HG03135 (cell line): ENCODE data around the gene FNIP2.
A peak's percentile ranks its signal among the peaks of the same experiment; 100 is the strongest.

Experiments
- ATAC-seq: cut with Tn5 transposase; IDR thresholded peaks from one replicate; pipeline ENCODE4 v1.9.1; 2021; ENCODE audit warnings: mild to moderate bottlenecking, moderate library complexity; ENCODE audit not compliant: unreplicated experiment

FNIP2 gene

DNA sequence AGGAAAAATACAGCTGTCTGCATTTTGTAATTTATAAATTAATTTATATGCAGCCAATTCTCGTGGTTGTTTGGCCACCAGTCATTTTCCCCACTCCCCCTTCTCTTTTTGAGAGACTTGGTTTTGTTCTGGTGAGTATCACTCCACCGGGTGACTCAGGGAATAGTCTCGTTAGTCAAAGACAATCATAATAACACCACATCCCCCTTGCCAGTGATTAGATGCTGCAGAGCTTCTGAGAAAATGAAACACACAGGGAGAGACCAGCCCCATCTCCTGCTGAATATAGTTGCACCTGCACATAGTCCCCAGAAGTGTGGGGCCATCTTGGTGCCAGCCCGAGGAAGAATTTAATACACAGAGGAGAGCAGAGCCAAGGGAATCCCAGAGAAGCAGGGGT, 8.0 kb upstream of the FNIP2 start:
- ATAC-seq: no peak

DNA sequence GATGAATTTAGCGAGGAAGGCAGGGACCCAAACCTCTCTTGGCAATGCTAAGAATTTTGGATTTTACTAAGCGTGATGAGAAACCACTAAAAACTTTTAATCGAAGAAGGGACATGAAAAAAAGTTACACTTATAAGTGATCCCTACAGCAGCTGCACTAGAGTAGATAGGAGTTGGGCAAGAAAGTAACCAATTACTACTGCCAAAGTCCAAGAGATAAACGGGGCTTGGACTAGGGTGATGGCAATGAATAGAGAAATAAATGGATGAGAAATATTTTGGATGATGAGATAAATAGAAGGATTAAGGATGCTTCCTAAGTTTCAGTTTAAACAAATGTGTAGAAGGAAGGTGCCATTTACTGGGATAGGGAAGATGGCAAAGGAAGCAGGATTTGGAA, 6.3 kb upstream of the FNIP2 start:
- ATAC-seq: no peak

DNA sequence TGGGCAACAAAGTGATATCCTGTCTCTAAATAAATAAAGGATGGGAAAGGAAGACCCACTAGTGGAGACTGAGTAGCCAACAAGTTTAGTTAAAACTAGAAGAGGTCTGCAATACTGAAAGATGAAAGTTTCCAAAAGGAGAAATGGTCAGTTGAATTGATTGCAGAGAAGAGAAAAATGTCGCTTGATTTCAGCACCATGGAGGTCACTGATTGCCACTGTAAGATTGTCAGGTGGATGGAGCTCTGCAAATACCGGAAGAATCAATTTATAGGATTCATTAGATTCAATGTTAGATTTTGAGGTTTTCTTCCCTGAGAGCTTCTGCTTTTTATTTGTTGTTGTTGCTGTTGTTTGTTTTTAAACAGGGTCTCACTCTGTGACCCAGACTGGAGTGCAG, 5.4 kb upstream of the FNIP2 start:
- ATAC-seq: no peak

DNA sequence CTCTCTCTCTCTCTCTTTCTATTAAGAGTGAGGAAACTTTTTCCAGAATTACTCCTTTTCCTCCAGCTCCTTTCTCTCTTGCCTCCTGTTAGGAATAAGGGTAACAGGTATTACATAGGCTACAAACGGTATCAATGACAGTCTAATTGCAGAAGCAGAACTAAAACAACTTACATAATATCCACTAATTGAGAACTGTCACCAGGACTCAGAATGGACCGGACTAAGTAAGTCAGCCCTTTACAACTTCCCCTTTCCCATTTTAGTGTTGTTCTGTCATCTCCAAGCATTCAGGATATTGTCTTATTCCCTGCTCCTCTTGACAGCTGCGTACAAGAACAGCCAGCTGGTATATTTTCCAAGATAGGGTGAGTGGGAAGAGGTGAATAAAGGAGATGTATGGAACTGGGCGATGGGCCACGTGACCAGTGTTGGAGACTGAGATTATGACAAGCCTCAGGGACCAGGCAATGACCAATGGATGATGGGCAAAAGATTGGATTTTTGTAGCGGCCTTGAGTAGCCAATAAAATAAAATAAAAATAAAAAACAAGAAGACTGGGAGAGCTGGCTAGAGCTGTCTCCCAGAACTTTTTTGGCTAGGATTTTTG, 2.3 kb upstream of the FNIP2 start:
- no peak for ATAC-seq

DNA sequence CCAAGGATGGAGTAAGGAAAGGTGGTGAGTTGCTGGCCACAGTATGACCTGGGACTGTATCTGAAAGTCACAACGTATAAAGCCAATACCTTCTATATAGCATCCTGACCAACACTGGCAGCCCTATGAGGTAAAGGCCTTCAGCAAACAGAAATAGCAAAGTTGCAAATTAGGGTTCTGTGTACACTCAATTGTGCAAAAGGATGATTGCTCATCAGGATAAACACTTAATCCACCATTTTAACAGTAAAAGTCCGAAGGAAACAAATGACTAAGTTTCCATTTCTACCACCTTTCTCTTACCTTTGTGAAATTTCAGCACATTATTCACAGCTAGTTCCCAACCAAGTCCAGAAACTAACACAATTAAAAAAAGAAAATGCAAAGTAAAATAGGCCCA, 1.4 kb upstream of the FNIP2 start:
- no peak for ATAC-seq

DNA sequence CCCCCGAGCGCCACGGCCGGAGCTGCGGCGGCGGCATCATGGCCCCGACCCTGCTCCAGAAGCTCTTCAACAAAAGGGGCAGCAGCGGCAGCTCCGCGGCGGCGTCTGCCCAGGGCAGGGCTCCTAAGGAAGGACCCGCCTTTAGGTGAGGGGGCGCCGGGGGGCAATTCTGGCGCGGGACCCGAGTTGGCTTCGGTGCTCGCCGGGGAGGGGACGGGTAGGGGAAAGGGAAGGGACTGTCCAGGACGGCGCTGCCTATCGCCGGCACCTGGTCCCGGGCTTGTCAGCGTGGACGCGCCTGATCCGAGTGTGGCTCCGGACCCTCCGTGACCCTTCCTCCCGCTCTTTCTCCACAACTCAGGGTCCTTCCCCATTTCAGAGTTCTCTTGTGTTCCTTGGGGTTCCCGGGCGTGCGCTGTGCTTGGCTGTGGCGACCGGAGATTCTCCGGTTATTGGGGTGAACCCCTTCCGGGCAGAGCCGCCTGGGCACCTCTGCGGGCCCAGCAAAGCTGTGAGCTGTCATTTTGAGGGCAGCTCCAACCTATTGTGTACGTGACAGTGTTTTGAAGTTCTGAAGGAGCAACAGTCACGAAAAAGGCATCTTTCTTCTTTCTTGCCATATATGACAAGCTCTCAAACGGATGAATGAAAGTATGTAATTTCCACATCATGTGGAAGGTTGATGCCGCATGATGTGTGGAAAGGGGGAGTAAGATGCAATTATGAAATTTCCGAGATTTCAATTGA, 522 bp downstream of the FNIP2 start:
- peak; percentile 38 for ATAC-seq

DNA sequence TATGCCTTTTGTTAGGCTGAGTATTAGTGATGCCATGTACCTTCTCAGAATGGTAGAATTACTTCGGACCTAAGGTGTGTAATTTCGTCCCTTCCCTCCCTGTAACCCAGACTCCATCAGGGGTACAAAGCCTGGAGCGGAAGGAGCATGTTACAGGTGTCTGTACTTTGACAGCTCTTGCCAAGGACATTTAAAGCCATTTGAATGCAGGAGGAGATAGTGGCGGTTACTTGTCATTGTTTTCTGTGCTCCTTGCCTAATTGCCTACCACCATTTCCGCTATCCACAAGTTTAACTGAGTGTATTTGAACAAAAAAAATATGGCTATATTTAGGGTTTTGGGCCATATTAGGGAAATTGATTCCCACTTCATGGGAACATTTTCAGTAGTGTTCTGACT, 1.8 kb downstream of the FNIP2 start:
- ATAC-seq: no peak

DNA sequence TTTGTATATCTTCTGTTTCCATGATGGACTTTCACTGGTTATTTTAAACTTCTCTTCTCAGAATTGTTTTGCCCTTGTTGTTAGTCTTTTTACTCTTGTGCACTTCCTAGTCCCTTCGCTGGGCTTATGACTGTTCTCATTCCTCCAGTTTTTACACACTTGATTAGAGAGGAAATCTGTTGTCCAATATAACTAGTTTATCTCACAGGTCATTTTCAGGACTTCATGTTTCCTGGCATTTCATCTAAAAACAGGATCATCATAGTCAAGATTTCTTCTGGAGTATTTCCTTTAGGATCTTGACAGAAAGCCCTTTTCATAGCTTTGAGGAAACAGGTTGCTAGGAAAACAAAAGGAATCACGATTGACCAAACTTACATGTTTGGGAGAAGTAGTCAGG, 3.0 kb downstream of the FNIP2 start:
- no peak for ATAC-seq

DNA sequence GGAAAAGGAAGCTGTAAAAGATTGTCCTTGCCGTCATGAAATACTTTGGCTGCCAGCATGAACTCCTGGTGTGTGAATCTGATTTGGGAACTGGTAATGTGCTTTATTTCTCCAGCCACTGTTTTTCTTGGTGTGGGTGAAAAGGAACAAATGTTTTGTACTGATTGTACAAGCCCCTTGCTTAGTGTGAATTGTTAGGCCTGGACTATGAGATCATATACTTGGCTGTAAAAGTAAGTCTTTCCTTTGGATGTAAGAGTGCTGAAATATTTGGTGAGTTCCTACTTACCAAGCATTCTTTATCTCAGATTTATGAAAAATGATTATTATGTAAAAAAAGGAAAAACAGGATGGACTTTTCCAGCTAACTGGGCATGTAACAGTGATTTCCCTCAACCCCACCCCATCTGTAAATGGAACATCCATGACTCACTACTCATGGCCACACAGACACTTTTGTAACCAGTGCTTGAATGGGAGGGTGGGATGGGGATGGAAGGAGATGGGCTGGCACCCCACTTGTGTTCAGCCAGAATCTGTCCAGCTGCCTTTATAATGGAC, 6.3 kb downstream of the FNIP2 start:
- no peak for ATAC-seq

DNA sequence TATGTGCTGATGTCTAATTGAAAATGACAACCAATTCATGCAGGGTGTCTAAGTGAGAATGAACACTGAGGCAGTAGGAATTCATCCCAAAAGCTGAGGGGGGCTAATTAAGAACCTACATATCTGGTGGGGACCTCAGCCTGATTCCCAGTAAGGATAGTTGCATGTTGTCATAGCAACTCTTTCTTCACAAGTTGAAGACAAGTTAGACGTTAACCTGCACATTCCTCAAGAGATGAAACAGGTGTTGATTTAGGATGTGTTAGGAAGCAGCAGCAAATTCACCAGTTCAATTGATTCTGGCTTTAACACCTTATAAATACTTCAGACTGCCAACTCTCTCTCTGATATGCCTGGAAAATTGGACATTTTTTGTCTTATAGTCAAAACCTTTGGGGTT, 7.3 kb downstream of the FNIP2 start:
- ATAC-seq: no peak

DNA sequence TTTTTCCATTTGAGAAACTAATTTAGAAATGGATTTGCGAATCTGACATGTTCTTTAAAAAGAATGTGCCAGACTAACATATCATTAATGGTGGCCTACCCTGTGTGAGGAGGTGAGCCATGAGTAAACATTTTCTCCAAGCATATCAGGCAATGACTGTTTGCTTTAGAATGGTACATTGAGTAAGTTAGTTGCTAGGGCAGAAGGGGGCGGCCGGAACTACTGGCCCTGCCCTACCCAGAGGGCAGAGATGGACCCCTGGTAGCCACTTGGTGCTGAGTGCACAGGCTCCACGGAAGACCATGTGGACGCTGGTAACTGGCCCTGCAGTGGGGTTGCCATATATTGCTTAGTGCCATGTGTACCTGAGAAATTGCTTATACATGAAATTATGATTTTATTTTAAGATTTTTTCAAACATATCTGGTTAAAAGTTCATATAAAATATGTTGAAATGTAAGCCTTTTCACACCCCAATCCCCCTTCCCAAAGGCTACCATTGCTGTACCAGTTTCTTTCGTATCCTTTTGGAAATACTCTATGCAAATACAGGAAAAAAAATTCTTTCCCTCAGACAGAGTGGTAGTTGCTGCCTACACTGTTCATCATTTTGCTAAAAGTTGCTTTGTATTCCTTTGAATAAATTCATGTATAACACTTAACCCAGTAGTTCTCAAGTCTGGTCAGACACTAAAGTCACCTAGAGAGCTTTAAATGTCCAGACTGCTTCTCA, 8.8 kb downstream of the FNIP2 start:
- ATAC-seq: no peak

DNA sequence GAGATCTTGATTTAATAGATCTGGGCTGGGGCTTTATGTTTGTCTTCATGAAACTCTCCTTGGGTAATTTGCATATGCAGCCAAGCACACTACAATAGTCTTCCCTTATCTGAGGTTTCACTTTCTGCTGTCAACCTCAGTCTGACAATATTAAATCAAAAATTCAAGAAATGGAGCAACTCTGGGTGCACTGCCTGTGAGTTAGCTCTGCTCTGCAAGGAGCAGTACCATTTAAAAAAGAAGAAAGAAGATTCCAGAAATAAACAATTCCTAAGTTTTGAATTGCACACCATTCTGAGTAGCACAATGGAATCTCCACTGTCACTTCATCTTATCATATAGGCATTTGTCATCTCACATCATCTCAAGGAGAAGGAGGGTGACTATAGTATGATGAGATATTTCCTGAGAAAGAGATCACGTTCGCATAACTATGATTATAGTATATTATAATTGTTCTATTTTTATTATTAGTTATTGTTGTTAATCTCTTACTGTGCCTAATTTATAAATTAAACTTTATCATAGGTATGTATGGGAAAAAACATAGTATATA, 9.4 kb downstream of the FNIP2 start:
- ATAC-seq: peak; percentile 99

DNA sequence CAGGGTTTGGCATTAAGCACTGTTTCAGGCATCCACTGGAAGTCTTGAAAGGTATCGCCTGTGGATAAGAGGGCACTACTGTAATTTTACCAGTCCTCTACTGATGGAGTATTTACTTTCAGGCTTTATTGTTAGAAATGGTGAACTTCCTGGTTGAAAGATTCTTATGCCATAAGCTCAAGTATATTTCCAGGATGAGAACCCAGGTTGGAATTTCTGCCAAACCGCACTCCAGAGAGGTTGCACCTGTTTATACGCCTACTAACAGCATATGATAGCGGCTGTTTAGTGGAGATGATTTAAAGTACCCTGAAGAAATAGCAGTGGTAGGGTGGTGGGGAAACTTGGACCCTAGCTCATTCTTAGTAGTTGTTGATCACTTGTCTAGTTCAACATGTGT, 9.9 kb downstream of the FNIP2 start:
- no peak for ATAC-seq

DNA sequence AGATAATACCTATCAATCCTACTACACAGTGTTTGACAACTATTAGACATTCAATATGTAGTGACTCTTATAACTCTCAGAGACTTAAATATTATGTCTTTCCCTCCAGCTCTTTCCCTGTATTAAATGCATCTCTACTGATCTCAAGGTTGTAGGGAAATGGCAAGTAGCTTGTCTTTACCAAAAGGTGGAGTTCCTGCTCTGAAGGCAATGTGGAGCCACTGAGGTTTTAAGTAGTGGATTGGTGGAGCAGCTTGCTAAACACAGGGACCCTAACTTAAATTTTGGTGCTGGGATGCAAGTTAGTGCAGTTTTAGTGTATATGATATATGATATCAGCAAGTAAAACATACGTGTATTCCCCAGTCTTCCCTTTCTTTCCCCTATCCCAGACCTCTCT, 13.1 kb downstream of the FNIP2 start:
- no peak for ATAC-seq

DNA sequence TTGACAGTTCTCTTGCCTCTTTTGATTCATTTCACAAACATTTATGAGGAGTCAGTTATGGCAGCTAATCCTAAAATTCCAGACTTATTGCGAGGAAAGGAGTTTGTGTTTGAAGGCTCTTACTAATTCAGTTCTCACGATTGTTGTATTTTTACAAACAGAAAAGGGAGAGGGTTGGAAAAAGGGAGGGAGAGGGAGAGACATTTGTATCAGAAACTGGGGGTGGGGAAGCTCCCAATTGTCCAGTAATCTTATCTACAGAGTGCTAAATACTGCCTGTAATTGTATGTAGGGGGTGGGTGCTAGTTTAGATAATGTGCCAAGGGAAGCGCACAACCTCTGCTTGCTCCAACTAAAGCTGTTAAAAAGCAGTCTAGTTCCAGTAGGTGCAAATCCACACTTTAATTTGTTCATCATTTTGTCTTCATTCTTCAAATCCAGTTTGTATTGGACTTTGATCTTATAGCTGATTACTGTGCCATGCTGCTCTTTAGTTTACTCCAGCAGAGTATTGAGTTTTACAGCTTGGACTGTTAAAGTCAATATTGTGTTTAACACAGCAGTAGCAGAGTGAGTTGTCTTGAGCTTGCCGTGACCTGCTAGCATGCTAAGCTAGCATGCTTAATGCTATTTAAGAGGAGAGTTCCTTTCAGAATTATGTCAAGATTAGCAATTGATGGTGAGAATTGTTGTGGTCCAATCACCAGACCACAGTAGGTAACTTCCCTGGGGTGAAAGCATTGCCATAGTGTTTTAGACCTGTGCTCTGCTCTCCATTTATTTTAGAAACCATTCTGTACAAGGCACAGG, 13.9 kb downstream of the FNIP2 start:
- no peak for ATAC-seq

DNA sequence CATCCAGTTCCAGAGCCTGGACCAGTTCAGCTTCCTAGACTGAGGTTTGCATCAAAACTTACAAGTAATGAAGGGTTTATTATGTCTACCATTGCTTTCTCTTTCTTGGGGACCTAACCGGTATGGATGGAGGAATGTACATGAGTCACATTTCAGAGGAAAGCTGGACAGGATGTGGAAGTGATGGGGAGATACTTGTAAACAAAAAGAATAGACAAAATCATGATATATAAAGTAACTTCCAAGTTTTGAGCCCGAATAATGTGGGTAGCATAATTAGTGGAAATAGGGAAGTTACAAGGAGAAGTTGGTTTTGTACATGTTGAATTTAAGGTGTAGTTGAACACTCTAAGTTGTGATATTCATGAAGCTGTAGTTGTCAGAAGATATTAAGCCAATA, 15.0 kb downstream of the FNIP2 start:
- ATAC-seq: no peak

DNA sequence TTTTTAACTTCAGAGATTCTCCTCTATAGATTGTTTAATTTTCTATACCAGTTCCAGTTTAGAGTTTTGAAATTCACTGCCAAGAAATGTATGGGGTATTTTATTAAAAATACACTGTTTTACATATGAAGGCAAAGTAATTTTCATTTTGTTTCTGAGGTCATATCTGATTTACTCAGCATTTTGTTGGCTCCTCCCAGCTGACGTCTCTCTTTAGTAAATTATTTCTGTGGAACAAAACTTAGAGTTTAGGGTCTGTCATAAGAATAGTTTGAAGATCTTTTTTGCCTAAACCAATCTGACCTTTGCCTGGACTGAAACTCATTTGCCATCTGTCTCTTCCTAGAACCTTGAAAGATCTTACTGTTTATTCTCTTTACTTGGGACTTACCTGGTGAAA, 16.9 kb downstream of the FNIP2 start:
- ATAC-seq: no peak

DNA sequence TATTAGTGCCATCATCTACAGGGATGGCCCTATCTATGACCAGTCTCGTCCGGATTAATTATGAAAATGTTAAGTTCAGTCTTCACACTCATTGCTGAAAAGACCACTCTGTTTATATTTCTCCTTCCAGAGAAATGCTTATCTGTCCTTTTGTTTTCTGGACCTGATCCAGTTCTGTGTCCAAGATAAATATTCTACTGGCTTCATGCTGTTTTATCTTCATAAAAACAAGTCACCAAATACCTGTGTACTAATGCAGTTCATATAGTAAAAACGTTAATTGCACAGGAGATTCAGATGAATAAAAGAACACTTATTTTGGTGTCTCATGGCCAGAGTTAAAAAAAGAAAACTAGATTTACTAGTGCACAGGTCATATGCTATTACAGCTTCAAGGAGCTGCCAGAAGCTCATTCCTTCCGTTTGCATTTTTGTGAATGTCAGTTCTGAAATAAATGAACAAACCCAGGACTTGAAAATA, 17.3 kb downstream of the FNIP2 start:
- ATAC-seq: no peak

DNA sequence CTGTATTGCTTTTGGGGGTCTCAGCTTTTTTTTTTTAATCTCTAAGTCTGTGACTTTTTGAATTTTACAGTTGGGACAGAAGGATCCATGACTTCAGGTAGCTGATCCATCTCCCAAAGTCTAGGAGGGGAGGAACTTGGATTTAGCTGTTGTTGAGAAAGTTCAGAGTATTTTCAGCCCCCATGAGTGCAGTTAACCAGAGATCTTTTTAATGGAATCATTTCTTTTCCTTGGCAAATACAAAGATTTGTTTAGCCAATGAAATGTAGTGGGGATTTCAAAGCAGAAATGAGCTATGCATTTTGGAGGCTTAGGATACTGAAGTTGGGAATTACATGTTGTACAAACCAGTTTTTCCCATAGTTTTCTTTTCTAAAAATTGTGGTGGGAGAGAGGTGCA, 18.1 kb downstream of the FNIP2 start:
- ATAC-seq: no peak

DNA sequence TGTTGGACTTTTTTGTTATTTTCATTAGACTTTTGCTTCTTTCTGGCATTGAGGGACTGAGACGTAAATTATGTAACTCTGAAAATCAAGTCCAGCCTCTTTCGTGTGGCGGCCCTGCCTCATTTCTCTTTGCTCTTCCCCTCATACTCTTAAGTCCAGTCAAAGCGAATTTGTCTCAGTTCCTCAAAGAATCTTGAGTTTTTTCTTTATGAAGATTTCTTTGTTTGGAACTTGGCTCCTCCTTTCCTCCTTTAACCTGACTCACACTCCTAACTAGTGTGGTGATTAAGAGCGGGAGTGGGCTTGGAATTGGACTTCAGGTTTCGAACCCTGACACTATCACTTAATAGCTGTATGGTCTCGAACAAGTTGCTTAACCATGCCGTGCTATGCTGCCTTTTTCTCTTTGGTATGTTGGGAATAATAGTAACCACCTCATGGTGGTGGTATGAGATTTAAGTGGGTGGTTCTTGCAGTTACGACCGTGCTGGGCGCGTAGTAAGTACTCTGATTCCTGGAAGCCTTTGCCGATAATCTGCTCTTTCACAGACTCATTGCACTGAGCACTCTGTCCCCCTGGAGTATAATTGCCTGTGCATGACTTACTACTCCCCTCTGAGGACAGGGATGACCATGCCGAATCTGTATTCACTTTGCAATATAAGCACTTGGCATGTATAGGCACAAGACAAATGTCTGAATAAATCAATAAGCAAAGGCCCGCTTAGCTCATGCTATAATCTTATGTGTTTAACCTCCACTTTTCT, 19.1 kb downstream of the FNIP2 start:
- no peak for ATAC-seq
